Ascending aorta (tissue), 2 donors: ENCODE data around the gene MYH7. TPM values are rescaled to one million over a fixed set of nuclear protein-coding genes. Genes with fewer than 3 reads are reported as not detected.
A peak's percentile ranks its signal among the peaks of the same experiment; 100 is the strongest.
"Not testable (repeated sequence)": the region's sequence is repeated elsewhere in the genome, so short reads cannot be mapped to it uniquely, and the experiment has no call there.

Experiments
- DNase-seq, 2 donors: peaks; one replicate each; pipeline ENCODE4 v3.0.0-alpha.2; 2019; ENCODE audit warnings: low spot score in 2 of 2
- H3K27ac ChIP-seq, 2 donors: fragments of 200-600 bp; sonication (generic); one replicate each; pipeline ENCODE4 v1.5.1; 2016 to 2017; ENCODE audit warnings: mild to moderate bottlenecking in 1 of 2
- H3K27me3 ChIP-seq: fragments of 200-600 bp; sonication (generic); one replicate; pipeline ENCODE4 v1.5.1; 2017
- H3K36me3 ChIP-seq, 2 donors: fragments of 200-600 bp; sonication (generic); one replicate each; pipeline ENCODE4 v1.5.1; 2016
- H3K4me1 ChIP-seq, 2 donors: fragments of 200-600 bp; sonication (generic); one replicate each; pipeline ENCODE4 v1.5.1; 2016 to 2017; ENCODE audit warnings: mild to moderate bottlenecking in 1 of 2
- H3K4me3 ChIP-seq, 2 donors: fragments of 200-600 bp; sonication (generic); one replicate each; pipeline ENCODE4 v1.5.1; 2016 to 2017; ENCODE audit warnings: mild to moderate bottlenecking in 1 of 2
- H3K9me3 ChIP-seq, 2 donors: fragments of 200-600 bp; sonication (generic); one replicate each; pipeline ENCODE4 v1.5.1; 2016
- intact Hi-C: fragments of 100-400 bp; cut with DNase I; formaldehyde crosslinking; loops from one replicate; pipeline ENCODE4 v1.15.1; 2023
- total RNA-seq: library from RNA; depleted of rRNA; stranded (reverse); fragments of >200 nt; gene quantifications from one replicate; pipeline ENCODE4 v1.1.0, GENCODE V29; 2016
- TF ChIP-seq, protein P1 (sequence below), 3 experiments: fragments of 200-600 bp in 2 of 3; fragments of 450-650 bp in 1 of 3; sonication (generic) in 2 of 3; IDR thresholded peaks; one replicate each; pipeline ENCODE4 v1.5.1; 2016 to 2019; ENCODE audit warnings: antibody characterized with exemption in 3 of 3, mild to moderate bottlenecking in 1 of 3, moderate library complexity in 1 of 3

Gene MYH7
- total RNA-seq, 1 donor from 2014 or later, result not detected

DNA sequence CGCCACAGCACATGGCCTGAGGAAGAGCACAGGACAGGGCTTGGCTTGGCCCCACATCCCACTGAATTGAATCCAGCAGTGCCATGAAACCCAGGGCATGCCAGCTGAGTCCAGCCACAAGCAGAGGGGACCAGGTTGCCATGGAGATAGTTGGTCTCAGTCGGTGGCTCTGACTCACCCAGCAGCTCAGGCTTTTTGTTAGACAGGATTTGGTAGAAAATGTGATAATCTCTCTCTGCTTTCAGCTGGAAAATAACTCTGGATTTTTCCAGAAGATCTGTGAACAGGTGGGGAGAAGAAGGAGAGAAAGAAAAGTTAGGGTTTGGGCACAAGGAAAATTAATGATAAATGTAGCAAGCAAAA lies 4.8 kb downstream of the MYH7 start:
- intact Hi-C loops, result no loop called here
- peak in 1 of 2 donors; percentile 35 for DNase-seq

DNA sequence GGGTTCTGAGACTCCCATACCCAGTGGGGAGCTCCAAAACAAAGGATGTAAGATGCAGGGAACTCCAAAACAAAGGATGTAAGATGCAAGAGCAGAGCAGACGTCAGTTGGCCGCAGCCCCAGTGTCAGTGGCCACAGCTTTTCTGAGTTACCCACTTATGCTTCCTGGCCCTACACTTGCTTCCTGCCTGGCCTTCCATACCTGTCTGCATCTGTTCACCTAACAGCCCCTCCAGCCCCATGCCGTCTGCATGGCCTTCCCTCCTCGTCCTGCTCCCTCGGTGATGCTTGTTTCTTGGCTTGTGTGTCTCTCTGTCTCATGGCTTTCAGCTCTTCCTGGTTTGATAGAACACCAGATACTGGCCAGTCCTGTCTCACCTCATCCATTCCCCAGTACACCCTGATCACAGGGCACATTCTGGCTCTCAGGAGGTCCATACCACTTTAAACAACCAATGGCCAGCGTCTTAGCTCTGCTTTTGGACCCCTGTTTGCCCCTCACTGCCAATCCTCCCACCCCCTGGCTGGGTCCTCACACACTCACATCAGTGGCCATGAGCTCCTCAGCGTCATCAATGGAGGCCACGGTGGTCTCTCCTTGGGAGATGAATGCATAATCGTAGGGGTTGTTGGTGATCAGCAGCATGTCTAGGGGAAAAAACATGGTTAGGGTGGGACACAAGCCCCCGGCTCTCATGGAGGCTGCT lies 5.3 kb downstream of the MYH7 start:
- H3K9me3 ChIP-seq, result no peaks in the 10 kb centered on the region
- no peaks in the 10 kb centered on the region for H3K36me3 ChIP-seq
- no peak overlapping the region for H3K27ac ChIP-seq
- peak in 1 of 2 donors; percentile 42 for DNase-seq
- no peaks in the 10 kb centered on the region for H3K4me1 ChIP-seq
- H3K27me3 ChIP-seq, result no peaks in the 10 kb centered on the region
- no peak overlapping the region for H3K4me3 ChIP-seq
- intact Hi-C loops, result no loop called here
- TF ChIP-seq, protein P1, sequence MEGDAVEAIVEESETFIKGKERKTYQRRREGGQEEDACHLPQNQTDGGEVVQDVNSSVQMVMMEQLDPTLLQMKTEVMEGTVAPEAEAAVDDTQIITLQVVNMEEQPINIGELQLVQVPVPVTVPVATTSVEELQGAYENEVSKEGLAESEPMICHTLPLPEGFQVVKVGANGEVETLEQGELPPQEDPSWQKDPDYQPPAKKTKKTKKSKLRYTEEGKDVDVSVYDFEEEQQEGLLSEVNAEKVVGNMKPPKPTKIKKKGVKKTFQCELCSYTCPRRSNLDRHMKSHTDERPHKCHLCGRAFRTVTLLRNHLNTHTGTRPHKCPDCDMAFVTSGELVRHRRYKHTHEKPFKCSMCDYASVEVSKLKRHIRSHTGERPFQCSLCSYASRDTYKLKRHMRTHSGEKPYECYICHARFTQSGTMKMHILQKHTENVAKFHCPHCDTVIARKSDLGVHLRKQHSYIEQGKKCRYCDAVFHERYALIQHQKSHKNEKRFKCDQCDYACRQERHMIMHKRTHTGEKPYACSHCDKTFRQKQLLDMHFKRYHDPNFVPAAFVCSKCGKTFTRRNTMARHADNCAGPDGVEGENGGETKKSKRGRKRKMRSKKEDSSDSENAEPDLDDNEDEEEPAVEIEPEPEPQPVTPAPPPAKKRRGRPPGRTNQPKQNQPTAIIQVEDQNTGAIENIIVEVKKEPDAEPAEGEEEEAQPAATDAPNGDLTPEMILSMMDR (IDR thresholded peaks at IDR 0.05), result no peak

More for the DNA sequence above, 4.8 kb downstream of the MYH7 start:
- Histone ChIP-seq H3K9me3 (no peaks in the 10 kb centered on the region), H3K36me3 (no peaks in the 10 kb centered on the region), H3K4me1 (no peaks in the 10 kb centered on the region), H3K27ac (no peak overlapping the region), H3K4me3 (no peak overlapping the region), H3K27me3 (no peaks in the 10 kb centered on the region)
- TF ChIP-seq, protein P1 (IDR thresholded peaks at IDR 0.05), result no peak

DNA sequence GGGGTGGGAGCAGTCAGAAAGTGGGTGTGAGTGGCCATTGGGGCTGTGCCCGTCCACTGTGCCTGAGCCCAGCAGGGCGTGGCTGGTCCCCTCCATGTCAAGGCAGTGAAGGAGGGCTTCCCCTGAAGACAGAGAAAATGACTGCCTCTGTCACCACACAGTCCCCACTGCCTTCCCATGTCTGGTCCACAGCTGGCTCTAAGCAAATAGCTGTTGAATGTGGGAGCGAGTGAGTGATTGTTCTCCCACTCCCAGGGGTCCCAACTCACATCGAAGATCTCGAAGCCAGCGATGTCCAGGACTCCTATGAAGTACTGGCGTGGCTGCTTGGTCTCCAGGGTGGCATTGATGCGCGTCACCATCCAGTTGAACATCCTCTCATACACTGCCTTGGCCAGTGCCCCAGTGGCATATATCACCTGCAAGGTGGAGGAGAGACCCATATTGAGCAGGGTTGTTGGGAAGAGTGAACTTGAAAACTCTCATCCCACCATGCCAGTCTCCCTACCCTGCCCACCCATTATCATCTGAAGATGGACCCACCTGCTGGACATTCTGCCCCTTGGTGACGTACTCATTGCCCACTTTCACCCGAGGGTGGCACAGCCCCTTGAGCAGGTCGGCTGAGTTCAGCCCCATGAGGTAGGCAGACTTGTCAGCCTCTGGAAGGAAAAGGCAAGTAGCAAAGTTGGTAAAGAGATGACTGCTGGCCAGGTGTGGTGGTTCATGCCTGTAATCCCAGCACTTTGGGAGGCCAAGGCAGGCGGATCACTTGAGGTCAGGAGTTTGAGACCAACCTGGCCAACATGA lies 6.6 kb downstream of the MYH7 start:
- peak in 1 of 2 donors; percentile 47 for DNase-seq
- Histone ChIP-seq H3K27ac (no peak overlapping the region), H3K4me3 (no peak overlapping the region), H3K27me3 (no peaks in the 10 kb centered on the region), H3K36me3 (no peaks in the 10 kb centered on the region), H3K9me3 (no peaks in the 10 kb centered on the region), H3K4me1 (no peaks in the 10 kb centered on the region)
- intact Hi-C loops, result no loop called here
- TF ChIP-seq, protein P1 (IDR thresholded peaks at IDR 0.05), result no peak

DNA sequence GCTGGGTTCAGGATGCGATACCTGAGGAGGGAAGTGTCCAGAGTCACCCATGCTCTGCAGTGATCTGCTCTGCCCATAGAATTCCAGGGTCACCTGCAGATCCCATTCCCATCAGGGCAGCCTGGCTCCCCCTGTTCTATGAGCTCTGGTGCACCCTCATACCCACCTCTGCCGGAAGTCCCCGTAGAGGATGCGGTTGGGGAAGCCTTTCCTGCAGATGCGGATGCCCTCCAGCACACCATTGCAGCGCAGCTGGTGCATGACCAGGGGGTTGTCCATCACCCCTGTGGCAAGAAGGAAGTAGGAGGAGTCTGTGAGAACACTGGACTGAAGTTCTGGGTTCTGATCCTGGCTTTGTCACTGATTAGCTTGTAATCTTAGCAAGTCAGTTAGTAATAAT lies 9.7 kb downstream of the MYH7 start:
- intact Hi-C loops, H3K36me3 ChIP-seq, DNase-seq, H3K27ac ChIP-seq, H3K4me1 ChIP-seq, H3K27me3 ChIP-seq, H3K4me3 ChIP-seq, H3K9me3 ChIP-seq: not testable (repeated sequence)

DNA sequence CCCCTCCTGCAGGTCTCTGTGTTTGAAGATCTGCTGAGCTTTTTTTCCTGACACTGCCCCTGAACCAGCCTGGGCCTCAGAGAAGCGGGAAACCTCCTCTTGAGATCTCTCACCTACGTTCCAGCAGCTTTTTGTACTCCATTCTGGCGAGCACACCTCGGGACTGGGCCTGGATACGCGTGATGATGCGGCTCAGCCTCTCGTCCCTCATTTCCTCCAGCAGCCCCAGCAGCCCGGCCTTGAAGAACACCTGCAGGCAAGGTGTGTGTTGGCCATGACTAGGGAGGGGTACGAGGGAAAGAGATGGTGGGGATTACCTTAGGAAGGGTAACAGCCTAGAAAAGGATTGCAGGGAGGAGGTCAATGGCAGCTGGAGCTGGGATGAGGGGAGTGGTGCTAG lies 10.3 kb downstream of the MYH7 start:
- TF ChIP-seq, protein P1 (IDR thresholded peaks at IDR 0.05), result no peak
- DNase-seq, result no peak
- intact Hi-C loops, result no loop called here
- Histone ChIP-seq H3K27ac (no peak overlapping the region), H3K36me3 (no peaks in the 10 kb centered on the region), H3K27me3 (no peaks in the 10 kb centered on the region), H3K4me1 (no peaks in the 10 kb centered on the region), H3K9me3 (no peaks in the 10 kb centered on the region), H3K4me3 (no peak overlapping the region)

DNA sequence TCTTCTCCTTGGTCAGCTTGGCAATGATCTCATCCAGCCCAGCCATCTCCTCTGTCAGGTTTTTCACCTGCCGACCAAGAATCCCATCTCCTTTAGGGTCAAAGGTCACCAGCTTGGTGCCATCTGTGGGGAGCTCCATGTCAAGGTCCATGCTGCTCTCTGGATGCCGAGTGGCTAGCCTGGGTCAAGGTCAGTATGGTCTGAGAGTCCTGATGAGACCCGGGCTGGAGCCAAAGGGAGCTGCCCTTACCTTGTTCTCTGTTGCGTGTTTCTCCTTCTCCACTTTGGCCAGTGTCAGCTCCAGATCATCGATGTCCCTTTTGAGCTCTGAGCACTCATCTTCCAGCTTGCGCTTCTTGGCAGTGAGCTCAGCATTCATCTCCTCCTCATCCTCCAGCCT lies 11.8 kb downstream of the MYH7 start:
- Histone ChIP-seq H3K27ac (no peak overlapping the region), H3K9me3 (no peaks in the 10 kb centered on the region), H3K4me1 (no peaks in the 10 kb centered on the region), H3K4me3 (no peak overlapping the region), H3K27me3 (no peaks in the 10 kb centered on the region), H3K36me3 (no peaks in the 10 kb centered on the region)
- intact Hi-C loops, result no loop called here
- no peak for DNase-seq
- TF ChIP-seq, protein P1 (IDR thresholded peaks at IDR 0.05), result no peak
